ENCODE measurements around the gene ARRDC1.

- TF ChIP-seq CTCF (IDR thresholded peaks at IDR 0.05) (no peak), EP300 (IDR thresholded peaks at IDR 0.05) (no peak), POLR2A (IDR thresholded peaks at IDR 0.05; ENCODE audit: low read depth) (no peak), POLR2AphosphoS5 (IDR thresholded peaks at IDR 0.05) (no peak)
Measured at GRCh38 chr9:137620048-137620405, 14.5 kb downstream of the ARRDC1 start.
